IPS-18a (cell line): Measurements from ENCODE around the gene ZCCHC8.
"Not testable (repeated sequence)": the region's sequence is repeated elsewhere in the genome, so short reads cannot be mapped to it uniquely, and the experiment has no call there.

ENCODE experiments used
- H3K27ac ChIP-seq: one replicate; pipeline ENCODE4 v1.5.1; 2013; ENCODE audit warnings: low read length
- H3K27me3 ChIP-seq: one replicate; pipeline ENCODE4 v1.6.1; 2013; ENCODE audit warnings: mild to moderate bottlenecking, low read length; ENCODE audit not compliant: control insufficient read depth, insufficient read depth
- H3K36me3 ChIP-seq: one replicate; pipeline ENCODE4 v1.6.1; 2013; ENCODE audit warnings: low read depth, low read length; ENCODE audit not compliant: control insufficient read depth
- H3K4me1 ChIP-seq: one replicate; pipeline ENCODE4 v1.6.1; 2013; ENCODE audit warnings: low read depth, low read length; ENCODE audit not compliant: control insufficient read depth
- H3K4me3 ChIP-seq: one replicate; pipeline ENCODE4 v1.5.1; 2013; ENCODE audit warnings: low read length
- H3K9ac ChIP-seq: one replicate; pipeline ENCODE4 v1.6.1; 2013; ENCODE audit warnings: mild to moderate bottlenecking, low read length, moderate library complexity
- H3K9me3 ChIP-seq: one replicate; pipeline ENCODE4 v1.6.1; 2013; ENCODE audit warnings: low read depth, low read length; ENCODE audit not compliant: control insufficient read depth

Gene ZCCHC8

GRCh38 chr12:122523846-122524718 is 23.4 kb upstream of the ZCCHC8 start:
- Histone ChIP-seq H3K27ac (no peak overlapping the region), H3K4me3 (peak overlapping the region; percentile 100), H3K27me3 (no peaks in the 10 kb centered on the region), H3K9ac (peak overlapping the region; percentile 100), H3K9me3 (no peaks in the 10 kb centered on the region), H3K4me1 (peaks cover 17% of the 10 kb centered on the region), H3K36me3 (peaks cover 57% of the 10 kb centered on the region)

- H3K27ac ChIP-seq: no peak overlapping the region
- H3K36me3 ChIP-seq: peaks cover 64% of the 10 kb centered on the region
Observed at GRCh38 chr12:122523280-122523679, 22.5 kb upstream of the ZCCHC8 start.

GRCh38 chr12:122520676-122521075 is 19.9 kb upstream of the ZCCHC8 start:
- Histone ChIP-seq H3K36me3 (peaks cover 85% of the 10 kb centered on the region), H3K9ac (no peak overlapping the region), H3K4me3 (no peak overlapping the region), H3K27me3 (no peaks in the 10 kb centered on the region), H3K4me1 (peaks cover 13% of the 10 kb centered on the region), H3K27ac (no peak overlapping the region), H3K9me3 (no peaks in the 10 kb centered on the region)

More at GRCh38 chr12:122523280-122523679, 22.5 kb upstream of the ZCCHC8 start:
- H3K9me3 ChIP-seq: no peaks in the 10 kb centered on the region
- peaks cover 16% of the 10 kb centered on the region for H3K4me1 ChIP-seq
- H3K27me3 ChIP-seq: no peaks in the 10 kb centered on the region
- peak overlapping the region; percentile 100 for H3K9ac ChIP-seq
- H3K4me3 ChIP-seq: peak overlapping the region; percentile 100

DNA sequence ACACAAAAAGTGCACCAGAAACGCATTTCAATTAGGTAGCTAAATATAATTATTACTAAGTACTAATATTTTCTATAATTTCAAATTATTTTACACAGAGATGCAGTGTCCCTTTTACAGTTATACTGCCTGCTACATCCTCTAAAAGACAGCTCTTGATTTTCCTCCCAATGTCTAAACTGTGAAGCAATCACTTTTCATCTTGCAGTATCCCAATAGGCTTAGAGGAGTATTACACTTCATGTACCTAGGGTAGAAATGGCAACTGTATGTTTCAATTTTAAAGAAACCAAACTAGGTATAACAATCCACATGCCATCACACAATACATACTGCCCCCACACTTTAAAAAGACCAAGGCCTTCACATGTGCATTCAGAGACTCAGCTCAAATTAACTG is 18.7 kb upstream of the ZCCHC8 start:
- Histone ChIP-seq H3K4me3 (no peak overlapping the region), H3K27me3 (no peaks in the 10 kb centered on the region), H3K9me3 (no peaks in the 10 kb centered on the region), H3K36me3 (peaks cover 93% of the 10 kb centered on the region), H3K9ac (no peak overlapping the region), H3K4me1 (peaks cover 9% of the 10 kb centered on the region), H3K27ac (no peak overlapping the region)

GRCh38 chr12:122518908-122519307 is 18.2 kb upstream of the ZCCHC8 start:
- no peak overlapping the region for H3K9ac ChIP-seq
- no peaks in the 10 kb centered on the region for H3K9me3 ChIP-seq
- H3K36me3 ChIP-seq: peaks cover 93% of the 10 kb centered on the region

GRCh38 chr12:122517877-122518276 is 17.1 kb upstream of the ZCCHC8 start:
- H3K27me3 ChIP-seq: no peaks in the 10 kb centered on the region
- H3K9ac ChIP-seq: no peak overlapping the region
- H3K9me3 ChIP-seq: no peaks in the 10 kb centered on the region
- H3K27ac ChIP-seq: no peak overlapping the region
- H3K4me3 ChIP-seq: no peak overlapping the region
- H3K4me1 ChIP-seq: no peaks in the 10 kb centered on the region
- H3K36me3 ChIP-seq: peaks cover 95% of the 10 kb centered on the region

More at GRCh38 chr12:122518908-122519307, 18.2 kb upstream of the ZCCHC8 start:
- Histone ChIP-seq H3K4me3 (no peak overlapping the region), H3K27me3 (no peaks in the 10 kb centered on the region), H3K4me1 (peaks cover 4% of the 10 kb centered on the region), H3K27ac (no peak overlapping the region)

DNA sequence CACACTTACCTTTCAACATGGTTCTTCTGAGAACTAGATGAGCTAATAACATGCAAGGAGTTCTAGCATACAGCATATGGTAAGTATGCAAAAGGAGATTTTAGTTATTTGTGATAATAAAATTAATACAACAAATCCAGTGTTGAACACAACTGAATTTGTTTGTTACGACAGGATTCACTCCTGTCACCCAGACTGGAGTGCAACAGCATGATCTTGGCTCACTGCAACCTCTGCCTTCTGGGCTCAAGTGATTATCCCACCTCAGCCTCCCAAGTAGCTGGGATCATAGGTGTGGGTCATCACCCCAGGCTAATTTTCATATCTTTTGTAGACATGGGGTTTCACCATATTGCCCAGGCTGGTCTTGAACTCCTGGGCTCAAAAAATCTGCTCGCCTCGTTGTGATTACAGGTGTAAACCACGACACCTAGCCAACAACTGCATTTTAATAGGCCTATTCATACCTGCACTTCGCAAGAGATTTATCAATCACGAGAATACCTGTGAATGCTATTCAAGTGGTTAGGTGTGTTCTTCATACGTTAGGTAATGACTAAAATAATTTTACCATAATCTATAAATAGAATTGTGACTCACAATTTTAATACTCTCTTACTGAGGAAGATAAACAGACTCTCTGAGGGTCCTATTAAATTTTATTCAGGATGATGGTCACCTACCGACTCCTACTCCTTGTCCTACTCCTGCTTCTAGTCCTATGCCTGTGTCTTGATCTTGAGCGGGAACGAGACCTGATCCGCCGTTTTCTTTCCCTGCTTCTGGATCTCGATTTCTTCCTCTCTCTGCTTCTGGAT is 16.0 kb upstream of the ZCCHC8 start:
- no peaks in the 10 kb centered on the region for H3K27me3 ChIP-seq
- H3K9ac ChIP-seq: no peak overlapping the region
- no peak overlapping the region for H3K4me3 ChIP-seq
- H3K36me3 ChIP-seq: peaks cover 98% of the 10 kb centered on the region
- no peaks in the 10 kb centered on the region for H3K4me1 ChIP-seq
- no peak overlapping the region for H3K27ac ChIP-seq
- H3K9me3 ChIP-seq: no peaks in the 10 kb centered on the region

- H3K9me3 ChIP-seq: no peaks in the 10 kb centered on the region
- peaks cover 98% of the 10 kb centered on the region for H3K36me3 ChIP-seq
- H3K27ac ChIP-seq: no peak overlapping the region
- no peak overlapping the region for H3K9ac ChIP-seq
- no peak overlapping the region for H3K4me3 ChIP-seq
- H3K4me1 ChIP-seq: no peaks in the 10 kb centered on the region
- no peaks in the 10 kb centered on the region for H3K27me3 ChIP-seq
Observed at GRCh38 chr12:122515275-122515674, 14.5 kb upstream of the ZCCHC8 start.

DNA sequence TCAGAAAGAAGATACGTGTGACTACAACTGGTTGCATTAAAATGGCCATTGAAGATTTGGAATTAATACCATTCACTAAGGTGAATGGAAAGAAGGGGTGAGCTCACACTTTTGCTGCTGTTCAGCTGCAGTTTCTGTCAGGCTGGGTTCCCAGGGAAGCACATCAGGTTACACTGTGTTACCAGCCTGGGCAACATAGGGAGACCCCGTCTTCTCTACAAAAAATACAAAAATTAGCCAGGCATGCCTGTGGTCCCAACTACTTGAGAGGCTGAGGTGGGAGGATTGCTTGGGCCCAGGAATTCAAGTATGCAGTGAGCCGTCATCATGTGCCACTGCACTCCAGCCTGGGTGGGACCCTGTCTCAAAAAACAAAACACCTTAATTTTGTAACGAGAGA is 12.9 kb upstream of the ZCCHC8 start:
- H3K9ac ChIP-seq: no peak overlapping the region
- H3K9me3 ChIP-seq: no peaks in the 10 kb centered on the region
- H3K4me3 ChIP-seq: no peak overlapping the region
- H3K36me3 ChIP-seq: peaks cover 98% of the 10 kb centered on the region
- no peak overlapping the region for H3K27ac ChIP-seq
- H3K27me3 ChIP-seq: no peaks in the 10 kb centered on the region
- H3K4me1 ChIP-seq: no peaks in the 10 kb centered on the region

- H3K27ac ChIP-seq, H3K4me1 ChIP-seq, H3K9ac ChIP-seq, H3K4me3 ChIP-seq, H3K27me3 ChIP-seq, H3K9me3 ChIP-seq: not testable (repeated sequence)
- H3K36me3 ChIP-seq: peaks cover 98% of the 10 kb centered on the region
Observed at GRCh38 chr12:122513028-122513427, 12.3 kb upstream of the ZCCHC8 start.

GRCh38 chr12:122508163-122508562 is 7.4 kb upstream of the ZCCHC8 start:
- Histone ChIP-seq H3K36me3 (peaks cover 95% of the 10 kb centered on the region), H3K27ac (no peak overlapping the region), H3K9ac (no peak overlapping the region), H3K9me3 (no peaks in the 10 kb centered on the region), H3K4me3 (no peak overlapping the region), H3K27me3 (no peaks in the 10 kb centered on the region), H3K4me1 (no peaks in the 10 kb centered on the region)
